GM19240 (cell line): ENCODE measurements around the gene PIAS2.
"Not testable (repeated sequence)": the region's sequence is repeated elsewhere in the genome, so short reads cannot be mapped to it uniquely, and the experiment has no call there.

Source experiments
- DNase-seq: peaks from one replicate; pipeline ENCODE4 v3.0.0; 2011; ENCODE audit warnings: low spot score; ENCODE audit not compliant: insufficient read length

The PIAS2 gene

GRCh38 chr18:46832422-46832821 is 84.9 kb downstream of the PIAS2 start:
- not testable (repeated sequence) for DNase-seq

GRCh38 chr18:46831434-46831833 is 85.9 kb downstream of the PIAS2 start:
- DNase-seq = no peak

- no peak for DNase-seq
Observed at GRCh38 chr18:46830633-46831032, 86.7 kb downstream of the PIAS2 start.

GRCh38 chr18:46829947-46830346 is 87.4 kb downstream of the PIAS2 start:
- no peak for DNase-seq

GRCh38 chr18:46829531-46829930 is 87.8 kb downstream of the PIAS2 start:
- no peak for DNase-seq

- no peak for DNase-seq
Observed at GRCh38 chr18:46821856-46822711, 95.2 kb downstream of the PIAS2 start.

- no peak for DNase-seq
Observed at GRCh38 chr18:46820863-46821262, 96.4 kb downstream of the PIAS2 start.

- no peak for DNase-seq
Observed at GRCh38 chr18:46815661-46816060, 101.6 kb downstream of the PIAS2 start.

- no peak for DNase-seq
Observed at GRCh38 chr18:46814399-46814798, 102.9 kb downstream of the PIAS2 start.

GRCh38 chr18:46812311-46812710 is 105.0 kb downstream of the PIAS2 start:
- DNase-seq = no peak

GRCh38 chr18:46810481-46811000 is 106.8 kb downstream of the PIAS2 start:
- DNase-seq = no peak

- no peak for DNase-seq
Observed at GRCh38 chr18:46809145-46809544, 108.2 kb downstream of the PIAS2 start.

GRCh38 chr18:46795945-46796344 is 121.4 kb downstream of the PIAS2 start:
- not testable (repeated sequence) for DNase-seq

GRCh38 chr18:46794607-46795006 is 122.7 kb downstream of the PIAS2 start:
- no peak for DNase-seq

GRCh38 chr18:46793565-46793964 is 123.7 kb downstream of the PIAS2 start:
- DNase-seq = no peak

GRCh38 chr18:46789088-46789487 is 128.2 kb downstream of the PIAS2 start:
- DNase-seq = no peak

- no peak for DNase-seq
Observed at GRCh38 chr18:46787674-46788073, 129.6 kb downstream of the PIAS2 start.

- DNase-seq = no peak
Observed at GRCh38 chr18:46772357-46772756, 144.9 kb downstream of the PIAS2 start.

GRCh38 chr18:46771141-46771540 is 146.2 kb downstream of the PIAS2 start:
- no peak for DNase-seq

- DNase-seq = no peak
Observed at GRCh38 chr18:46770708-46771107, 146.6 kb downstream of the PIAS2 start.

- DNase-seq = no peak
Observed at GRCh38 chr18:46768166-46768921, 149.0 kb downstream of the PIAS2 start.

- no peak for DNase-seq
Observed at GRCh38 chr18:46767217-46767616, 150.1 kb downstream of the PIAS2 start.
